Astrocyte of the cerebellum (primary cell): ENCODE data around the gene MYL10.

Experiments used
- DNase-seq: peaks from one replicate; pipeline ENCODE4 v3.0.0-alpha.2; 2011; ENCODE audit warnings: low read depth
- H3K4me3 ChIP-seq: 2 replicates; pipeline ENCODE4 v1.5.1; 2011; ENCODE audit warnings: mild to moderate bottlenecking, low read depth, low read length, moderate library complexity
- CTCF ChIP-seq: IDR thresholded peaks from 2 replicates; pipeline ENCODE4 v1.5.1; 2012; ENCODE audit warnings: low read length, low read depth, moderate library complexity, mild to moderate bottlenecking; ENCODE audit errors: missing control alignments
- in situ Hi-C: cut with HindIII; loops from 2 replicates; pipeline ENCODE4 v1.10.0; 2017; ENCODE audit warnings: low sequenced_read_pairs

Gene MYL10

GRCh38 chr7:101636822-101637623, 7.9 kb upstream of the MYL10 start:
- H3K4me3 ChIP-seq = no peak overlapping the region
- TF ChIP-seq CTCF = no peak
- in situ Hi-C loops = no loop called here
- no peak for DNase-seq

- no peak for DNase-seq
- no peak for TF ChIP-seq CTCF
- in situ Hi-C loops = no loop called here
- no peak overlapping the region for H3K4me3 ChIP-seq
Observed at GRCh38 chr7:101635484-101635883, 6.4 kb upstream of the MYL10 start.

GRCh38 chr7:101634196-101634717, 5.2 kb upstream of the MYL10 start:
- no peak for TF ChIP-seq CTCF
- DNase-seq = no peak
- H3K4me3 ChIP-seq = no peak overlapping the region
- in situ Hi-C loops = loop anchor here (5.0 kb wide), 1 partner anchor 67 kb away; no protein-coding TSS in a partner anchor

GRCh38 chr7:101633511-101633910, 4.4 kb upstream of the MYL10 start:
- in situ Hi-C loops = loop anchor here (5.0 kb wide), 1 partner anchor 66 kb away; no protein-coding TSS in a partner anchor
- no peak for DNase-seq
- no peak for TF ChIP-seq CTCF

GRCh38 chr7:101632641-101633040, 3.5 kb upstream of the MYL10 start:
- no peak overlapping the region for H3K4me3 ChIP-seq
- no peak for TF ChIP-seq CTCF
- no peak for DNase-seq
- in situ Hi-C loops = loop anchor here (5.0 kb wide), 1 partner anchor 65 kb away; no protein-coding TSS in a partner anchor

More at GRCh38 chr7:101633511-101633910, 4.4 kb upstream of the MYL10 start:
- H3K4me3 ChIP-seq = no peak overlapping the region

- in situ Hi-C loops = loop anchor here (5.0 kb wide), 1 partner anchor 64 kb away; no protein-coding TSS in a partner anchor
- TF ChIP-seq CTCF = no peak
Observed at GRCh38 chr7:101631224-101631714, 2.2 kb upstream of the MYL10 start.

More at GRCh38 chr7:101631224-101631714, 2.2 kb upstream of the MYL10 start:
- H3K4me3 ChIP-seq = no peak overlapping the region
- no peak for DNase-seq
